ENCODE data around the gene TRIM46. TPM values are rescaled to one million over a fixed set of nuclear protein-coding genes. Genes with fewer than 3 reads are reported as not detected.

The TRIM46 gene
- total and polyA plus RNA-seq, 2 of the 13 experiments (the other 11 are each of a cell fraction or from before 2014, with no cell fraction given), result 0.04 to 0.09 TPM

DNA sequence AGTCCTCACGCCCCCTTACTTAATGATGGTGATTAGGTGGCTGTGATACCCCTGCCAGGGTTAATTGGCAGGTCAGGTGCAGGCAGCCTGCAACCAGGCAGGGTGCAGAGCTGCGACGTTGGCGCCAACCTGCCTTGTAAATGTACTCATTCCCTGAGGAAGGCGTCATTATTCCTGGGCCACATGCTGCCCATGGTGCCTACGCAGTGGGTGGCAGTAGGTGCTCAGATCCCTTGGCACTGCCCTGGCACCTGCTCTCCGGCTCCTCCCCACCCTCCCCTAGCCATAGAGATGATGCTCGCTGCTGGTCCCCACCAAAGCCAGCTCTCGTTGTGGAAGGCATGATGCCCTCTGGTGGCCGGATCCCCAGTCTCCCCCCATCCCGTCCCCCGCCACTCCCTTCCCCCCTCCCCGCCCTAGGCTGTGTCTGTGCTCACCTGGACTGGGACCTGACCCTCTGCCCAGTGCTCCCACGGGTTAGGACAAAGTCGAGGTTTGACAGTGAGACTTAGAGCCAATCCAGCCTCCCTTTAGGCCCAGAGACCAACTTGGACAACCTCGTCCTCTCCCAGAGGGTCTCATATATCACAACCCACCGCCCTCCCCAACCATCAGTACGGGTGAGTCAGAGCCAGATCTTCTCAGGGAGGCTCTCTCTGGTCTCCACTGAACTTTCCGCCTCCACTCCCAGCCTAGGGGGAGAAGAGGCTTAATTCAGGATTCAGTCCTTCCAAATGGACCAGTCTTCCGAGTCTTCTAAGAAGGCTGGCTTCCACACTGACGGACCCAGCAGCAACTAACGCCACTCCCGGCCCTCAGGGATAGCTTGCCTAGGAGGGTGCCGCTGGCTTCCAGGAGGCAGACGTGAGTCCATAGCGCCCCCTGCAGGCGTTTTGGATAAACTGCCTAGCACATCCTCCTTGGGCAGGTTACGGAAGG lies 6.2 kb upstream of the TRIM46 start (continued):
- TF ChIP-seq NFKBIZ (CRISPR knock-in tag; IDR thresholded peaks at IDR 0.05), result 0 out of 2 replicates have a peak, but pooled peaks have one; percentile 63
- TF ChIP-seq KMT2A (CRISPR knock-in tag; IDR thresholded peaks at IDR 0.05), result no peak
- TF ChIP-seq ZNF782 (CRISPR knock-in tag; IDR thresholded peaks at IDR 0.05; ENCODE audit: borderline replicate concordance), result 0 out of 2 replicates have a peak, but pooled peaks have one; percentile 27
- TF ChIP-seq KDM6A (CRISPR knock-in tag; IDR thresholded peaks at IDR 0.05; ENCODE audit: low read depth), result no peak
- TF ChIP-seq MAZ (IDR thresholded peaks at IDR 0.05; ENCODE audit: borderline replicate concordance, low read depth, low read length), result peak; percentile 46; the same call in 1 of the 2 replicates
- TF ChIP-seq MAZ (CRISPR knock-in tag; IDR thresholded peaks at IDR 0.05; ENCODE audit: low read depth), result 0 out of 2 replicates have a peak, but pooled peaks have one; percentile 39
- TF ChIP-seq ZNF724P (CRISPR knock-in tag; IDR thresholded peaks at IDR 0.05; ENCODE audit: borderline replicate concordance), result 0 out of 2 replicates have a peak, but pooled peaks have one; percentile 34
- no peak for TF ChIP-seq ZNF510 (CRISPR knock-in tag; IDR thresholded peaks at IDR 0.05; ENCODE audit: low read depth)
- no peak for TF ChIP-seq EP300 (IDR thresholded peaks at IDR 0.05; ENCODE audit: low read depth in 2 of 2, low read length in 2 of 2)
- no peak for TF ChIP-seq EP300 (CRISPR knock-in tag; IDR thresholded peaks at IDR 0.05; ENCODE audit: borderline replicate concordance)
- TF ChIP-seq ZNF574 (CRISPR knock-in tag; IDR thresholded peaks at IDR 0.05), result peak; percentile 96
- TF ChIP-seq, protein P1, sequence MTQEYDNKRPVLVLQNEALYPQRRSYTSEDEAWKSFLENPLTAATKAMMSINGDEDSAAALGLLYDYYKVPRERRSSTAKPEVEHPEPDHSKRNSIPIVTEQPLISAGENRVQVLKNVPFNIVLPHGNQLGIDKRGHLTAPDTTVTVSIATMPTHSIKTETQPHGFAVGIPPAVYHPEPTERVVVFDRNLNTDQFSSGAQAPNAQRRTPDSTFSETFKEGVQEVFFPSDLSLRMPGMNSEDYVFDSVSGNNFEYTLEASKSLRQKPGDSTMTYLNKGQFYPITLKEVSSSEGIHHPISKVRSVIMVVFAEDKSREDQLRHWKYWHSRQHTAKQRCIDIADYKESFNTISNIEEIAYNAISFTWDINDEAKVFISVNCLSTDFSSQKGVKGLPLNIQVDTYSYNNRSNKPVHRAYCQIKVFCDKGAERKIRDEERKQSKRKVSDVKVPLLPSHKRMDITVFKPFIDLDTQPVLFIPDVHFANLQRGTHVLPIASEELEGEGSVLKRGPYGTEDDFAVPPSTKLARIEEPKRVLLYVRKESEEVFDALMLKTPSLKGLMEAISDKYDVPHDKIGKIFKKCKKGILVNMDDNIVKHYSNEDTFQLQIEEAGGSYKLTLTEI (CRISPR knock-in tag; conservative IDR thresholded peaks at IDR 0.05), result no peak
- no peak for TF ChIP-seq MAFG (CRISPR knock-in tag; IDR thresholded peaks at IDR 0.05)
- TF ChIP-seq HIVEP1 (CRISPR knock-in tag; IDR thresholded peaks at IDR 0.05), result peak; percentile 39; the same call in 1 of the 2 replicates
- peak; percentile 54; the same call in 1 of the 2 replicates for TF ChIP-seq NFKB2 (CRISPR knock-in tag; IDR thresholded peaks at IDR 0.05; ENCODE audit: borderline replicate concordance)
- TF ChIP-seq NR2F6 (IDR thresholded peaks at IDR 0.05), result no peak
- peak; percentile 48; the same call in 1 of the 2 replicates for TF ChIP-seq NR2F6 (CRISPR knock-in tag; IDR thresholded peaks at IDR 0.05)
- peak; percentile 59; the same call in 1 of the 2 replicates for TF ChIP-seq PPARG (CRISPR knock-in tag; conservative IDR thresholded peaks at IDR 0.05)
- no peak for TF ChIP-seq FOXM1 (CRISPR knock-in tag; IDR thresholded peaks at IDR 0.05)
- TF ChIP-seq ZNF362 (CRISPR knock-in tag; IDR thresholded peaks at IDR 0.05; ENCODE audit: borderline replicate concordance), result peak; percentile 6; the same call in 1 of the 2 replicates
- TF ChIP-seq TARDBP (CRISPR knock-in tag; IDR thresholded peaks at IDR 0.05), result no peak; the same call in 1 of the 2 replicates
- TF ChIP-seq SP4 (CRISPR knock-in tag; IDR thresholded peaks at IDR 0.05), result no peak
